ENCODE measurements around the gene ZBED2.

GRCh38 chr3:111588527-111588926 lies 6.6 kb downstream of the ZBED2 start:
- TF ChIP-seq CTCF (IDR thresholded peaks at IDR 0.05) (no peak), REST (IDR thresholded peaks at IDR 0.05; ENCODE audit: insufficient read depth in 1 of 2, low read depth in 2 of 2, low read length in 1 of 2) (no peak), POLR2AphosphoS5 (IDR thresholded peaks at IDR 0.05; ENCODE audit: low read depth, low read length) (no peak)

Measured in Panc1 (cell line).